Mesendoderm (in vitro differentiated cells): ENCODE measurements around the gene IGFBPL1.
A peak's percentile ranks its signal among the peaks of the same experiment; 100 is the strongest.

ENCODE experiments used
- DNase-seq: peaks from one replicate; pipeline ENCODE4 v3.0.0; 2013
- H2AK5ac ChIP-seq: 2 replicates; pipeline ENCODE4 v1.6.1; 2013; ENCODE audit warnings: low read length, inconsistent platforms
- H2BK120ac ChIP-seq: 2 replicates; pipeline ENCODE4 v1.6.1; 2013; ENCODE audit warnings: low read depth, mild to moderate bottlenecking, low read length, moderate library complexity, mixed read lengths
- H2BK15ac ChIP-seq: replicated peaks from 2 replicates; pipeline ENCODE4 v1.6.1; 2013; ENCODE audit warnings: low read depth, mild to moderate bottlenecking, moderate library complexity
- H2BK5ac ChIP-seq: 2 replicates; pipeline ENCODE4 v1.6.1; 2013; ENCODE audit warnings: low read length, inconsistent platforms
- H3K18ac ChIP-seq: 2 replicates; pipeline ENCODE4 v1.6.1; 2013; ENCODE audit warnings: mild to moderate bottlenecking, low read length, mixed read lengths
- H3K23ac ChIP-seq: one replicate; pipeline ENCODE4 v1.6.1; 2013; ENCODE audit warnings: low read length
- H3K27ac ChIP-seq: 2 replicates; pipeline ENCODE4 v1.5.1; 2013; ENCODE audit warnings: low read depth, mild to moderate bottlenecking, inconsistent platforms, low read length, moderate library complexity
- H3K27me3 ChIP-seq: 2 replicates; pipeline ENCODE4 v1.6.1; 2013; ENCODE audit warnings: low read length, control low read depth, mild to moderate bottlenecking, inconsistent platforms; ENCODE audit not compliant: insufficient read depth, poor library complexity
- H3K36me3 ChIP-seq: 2 replicates; pipeline ENCODE4 v1.6.1; 2013; ENCODE audit warnings: low read length, inconsistent platforms; ENCODE audit not compliant: control insufficient read depth, insufficient read depth
- H3K4ac ChIP-seq: one replicate; pipeline ENCODE4 v1.6.1; 2013; ENCODE audit warnings: low read depth, mild to moderate bottlenecking, low read length, moderate library complexity
- H3K4me1 ChIP-seq: 2 replicates; pipeline ENCODE4 v1.6.1; 2013; ENCODE audit warnings: low read depth, low read length, inconsistent platforms; ENCODE audit not compliant: control insufficient read depth
- H3K4me2 ChIP-seq: 2 replicates; pipeline ENCODE4 v1.6.1; 2013; ENCODE audit warnings: low read length
- H3K4me3 ChIP-seq: 2 replicates; pipeline ENCODE4 v1.5.1; 2013; ENCODE audit warnings: mild to moderate bottlenecking, low read length
- H3K56ac ChIP-seq: one replicate; pipeline ENCODE4 v1.6.1; 2013; ENCODE audit warnings: low read length
- H3K79me1 ChIP-seq: 2 replicates; pipeline ENCODE4 v1.6.1; 2013; ENCODE audit warnings: low read length, inconsistent platforms
- H3K79me2 ChIP-seq: 2 replicates; pipeline ENCODE4 v1.6.1; 2013; ENCODE audit warnings: mild to moderate bottlenecking, low read length; ENCODE audit not compliant: control insufficient read depth, insufficient read depth
- H3K9ac ChIP-seq: 2 replicates; pipeline ENCODE4 v1.6.1; 2013; ENCODE audit warnings: low read length, inconsistent platforms
- H4K5ac ChIP-seq: one replicate; pipeline ENCODE4 v1.6.1; 2013; ENCODE audit warnings: low read length
- H4K8ac ChIP-seq: one replicate; pipeline ENCODE4 v1.6.1; 2013; ENCODE audit warnings: low read depth, mild to moderate bottlenecking, control low read depth, low read length, moderate library complexity
- WGBS: extraction: QIAGEN DNeasy Blood & Tissue Kit; methylation state at CpG from one replicate; pipeline ENCODE4 v1.1.7; 2013; ENCODE audit warnings: low lambda C conversion rate, missing lambda C conversion rate; ENCODE audit not compliant: insufficient coverage; ENCODE audit errors: extremely low coverage; 5-methylcytosine and 5-hydroxymethylcytosine counted together

The IGFBPL1 gene

GRCh38 chr9:38394416-38394815 is 29.8 kb downstream of the IGFBPL1 start:
- no peak overlapping the region for H2BK120ac ChIP-seq
- H3K56ac ChIP-seq = no peak overlapping the region
- H3K79me1 ChIP-seq = peaks cover 13% of the 10 kb centered on the region
- H3K4me1 ChIP-seq = no peaks in the 10 kb centered on the region
- H4K8ac ChIP-seq = no peak overlapping the region
- no peaks in the 10 kb centered on the region for H3K27me3 ChIP-seq
- no peak overlapping the region for H4K5ac ChIP-seq
- peaks cover 6% of the 10 kb centered on the region for H3K36me3 ChIP-seq
- no peak for DNase-seq
- H3K18ac ChIP-seq = no peak overlapping the region
- no peak overlapping the region for H3K4me3 ChIP-seq
- H3K4ac ChIP-seq = no peak overlapping the region
- H3K4me2 ChIP-seq = no peak overlapping the region
- H2AK5ac ChIP-seq = no peak overlapping the region
- H2BK15ac ChIP-seq = no peak overlapping the region
- no peak overlapping the region for H3K27ac ChIP-seq
- no peak overlapping the region for H3K9ac ChIP-seq
- no CpG with 5 or more reads among the region's 9 CpGs for WGBS
- no peak overlapping the region for H3K23ac ChIP-seq
- peaks cover 11% of the 10 kb centered on the region for H3K79me2 ChIP-seq
- no peak overlapping the region for H2BK5ac ChIP-seq

- Histone ChIP-seq H3K9ac (peak overlapping the region; percentile 72), H3K79me2 (peaks cover 11% of the 10 kb centered on the region), H3K23ac (no peak overlapping the region), H3K27ac (no peak overlapping the region), H2BK5ac (no peak overlapping the region), H3K36me3 (peaks cover 6% of the 10 kb centered on the region), H3K18ac (peak overlapping the region; percentile 77), H3K56ac (peak overlapping the region; percentile 96), H3K4me3 (peak overlapping the region; percentile 83), H2AK5ac (no peak overlapping the region), H2BK15ac (no peak overlapping the region), H4K8ac (no peak overlapping the region), H3K79me1 (peaks cover 13% of the 10 kb centered on the region), H3K27me3 (no peaks in the 10 kb centered on the region), H3K4ac (peak overlapping the region; percentile 81), H3K4me1 (no peaks in the 10 kb centered on the region), H4K5ac (no peak overlapping the region), H2BK120ac (no peak overlapping the region), H3K4me2 (peak overlapping the region; percentile 56)
- DNase-seq = peak; percentile 13
- no CpG with 5 or more reads among the region's 9 CpGs for WGBS
These were observed 31.0 kb downstream of the IGFBPL1 start for GRCh38 chr9:38393128-38393796.

- Histone ChIP-seq H3K4me3 (peak within 1 kb of the TSS; percentile 83), H3K4ac (peak within 1 kb of the TSS; percentile 81), H3K4me1 (no peaks in the 10 kb centered on the region), H3K9ac (peak within 1 kb of the TSS; percentile 83), H2BK120ac (no peak within 1 kb of the TSS), H4K5ac (no peak within 1 kb of the TSS), H3K18ac (peak within 1 kb of the TSS; percentile 77), H3K79me2 (peaks cover 11% of the 10 kb centered on the region), H3K36me3 (peaks cover 6% of the 10 kb centered on the region), H3K27me3 (no peaks in the 10 kb centered on the region), H4K8ac (no peak within 1 kb of the TSS), H3K79me1 (peaks cover 13% of the 10 kb centered on the region), H3K23ac (no peak within 1 kb of the TSS), H2AK5ac (no peak within 1 kb of the TSS), H3K56ac (peak within 1 kb of the TSS; percentile 96), H2BK15ac (no peak within 1 kb of the TSS), H2BK5ac (peak within 1 kb of the TSS; percentile 87), H3K27ac (no peak within 1 kb of the TSS), H3K4me2 (peak within 1 kb of the TSS; percentile 64)
- DNase-seq = peak; percentile 91
- WGBS = no CpG with 5 or more reads among the region's 58 CpGs
These were observed 31.8 kb downstream of the IGFBPL1 start, which contains the start of gene ALDH1B1 for GRCh38 chr9:38392235-38393127. Gene ALDH1B1, plus strand, starts transcription at chr9:38392702. Its CDS starts 3,047 bp downstream, at chr9:38395749.

GRCh38 chr9:38391278-38392118 is 32.8 kb downstream of the IGFBPL1 start:
- Histone ChIP-seq H2BK5ac (no peak overlapping the region), H3K27ac (no peak overlapping the region), H4K5ac (no peak overlapping the region), H3K4ac (no peak overlapping the region), H4K8ac (no peak overlapping the region), H2AK5ac (no peak overlapping the region), H3K4me1 (no peaks in the 10 kb centered on the region), H3K23ac (no peak overlapping the region), H3K18ac (no peak overlapping the region), H3K79me1 (peaks cover 13% of the 10 kb centered on the region), H2BK15ac (no peak overlapping the region), H3K36me3 (peaks cover 6% of the 10 kb centered on the region), H3K27me3 (no peaks in the 10 kb centered on the region), H2BK120ac (no peak overlapping the region), H3K4me3 (no peak overlapping the region), H3K79me2 (peaks cover 11% of the 10 kb centered on the region), H3K56ac (peak overlapping the region; percentile 11), H3K4me2 (no peak overlapping the region), H3K9ac (peak overlapping the region; percentile 5)
- DNase-seq = no peak
- no CpG with 5 or more reads among the region's 18 CpGs for WGBS

GRCh38 chr9:38390851-38391250 is 33.4 kb downstream of the IGFBPL1 start:
- Histone ChIP-seq H2BK5ac (no peak overlapping the region), H2BK15ac (no peak overlapping the region), H3K79me2 (peaks cover 11% of the 10 kb centered on the region), H2AK5ac (no peak overlapping the region), H4K8ac (no peak overlapping the region), H3K56ac (no peak overlapping the region), H3K4me2 (no peak overlapping the region), H3K36me3 (peaks cover 2% of the 10 kb centered on the region), H3K4me1 (no peaks in the 10 kb centered on the region), H3K79me1 (peaks cover 13% of the 10 kb centered on the region), H3K18ac (no peak overlapping the region), H3K27me3 (no peaks in the 10 kb centered on the region), H3K9ac (no peak overlapping the region), H3K27ac (no peak overlapping the region), H3K4me3 (no peak overlapping the region), H2BK120ac (no peak overlapping the region), H3K23ac (no peak overlapping the region), H4K5ac (no peak overlapping the region), H3K4ac (no peak overlapping the region)
- DNase-seq = no peak
- WGBS = no CpG with 5 or more reads among the region's 5 CpGs
